Mucosa of descending colon (tissue), 3 donors: Measurements from ENCODE around the gene OR8U1. TPM values are rescaled to one million over a fixed set of nuclear protein-coding genes. Genes with fewer than 3 reads are reported as not detected.
"Not testable (repeated sequence)": the region's sequence is repeated elsewhere in the genome, so short reads cannot be mapped to it uniquely, and the experiment has no call there.

ENCODE experiments used
- ATAC-seq: fragments of 200-7000 bp; cut with Tn5 transposase; one replicate; pipeline ENCODE4 v1.9.1; 2020; ENCODE audit warnings: mild to moderate bottlenecking, moderate library complexity
- DNase-seq, 3 donors: peaks; one replicate each; pipeline ENCODE4 v3.0.0-alpha.2; 2020
- H3K36me3 ChIP-seq: fragments of 200-600 bp; one replicate; pipeline ENCODE4 v1.8.0; 2021; ENCODE audit warnings: low read depth, mild to moderate bottlenecking
- H3K4me1 ChIP-seq: fragments of 200-600 bp; one replicate; pipeline ENCODE4 v1.8.0; 2021; ENCODE audit warnings: low read depth, mild to moderate bottlenecking
- H3K4me3 ChIP-seq: fragments of 200-600 bp; one replicate; pipeline ENCODE4 v1.8.0; 2021; ENCODE audit warnings: mild to moderate bottlenecking
- H3K9me3 ChIP-seq: fragments of 200-600 bp; one replicate; pipeline ENCODE4 v1.8.0; 2021; ENCODE audit warnings: mild to moderate bottlenecking
- intact Hi-C, 2 donors: fragments of 100-400 bp; cut with DNase I in 1 of 2; cut with micrococcal nuclease in 1 of 2; formaldehyde crosslinking; loops; one replicate each; pipeline versions ENCODE4 v1.11.0 to v1.11.1; 2022; cut with DNase I, micrococcal nuclease
- total RNA-seq, 3 donors: library from RNA; stranded (reverse); fragmentation: NEBNext Ultra II Directional in 2 of 3; extraction: Animal tissue kit (Norgen Biotek cat#: 25700) in 2 of 3; gene quantifications; one replicate each; pipeline versions ENCODE4 v1.2.1 to v1.2.4, GENCODE V29; 2021 to 2023
- TF ChIP-seq, protein P1 (sequence below): fragments of 200-600 bp; IDR thresholded peaks from one replicate; pipeline ENCODE4 v1.8.0; 2022; ENCODE audit warnings: antibody characterized with exemption, mild to moderate bottlenecking
- donor health status: DM: no; HTN: no; CAD: no; lungs with moderate emphysema.
- donor health status: DM: no; HTN: no; CAD: no.
- donor health status: DM: no; HTN: yes; CAD: no.

Gene OR8U1
- total RNA-seq, 3 donors from 2014 or later, result not detected

DNA sequence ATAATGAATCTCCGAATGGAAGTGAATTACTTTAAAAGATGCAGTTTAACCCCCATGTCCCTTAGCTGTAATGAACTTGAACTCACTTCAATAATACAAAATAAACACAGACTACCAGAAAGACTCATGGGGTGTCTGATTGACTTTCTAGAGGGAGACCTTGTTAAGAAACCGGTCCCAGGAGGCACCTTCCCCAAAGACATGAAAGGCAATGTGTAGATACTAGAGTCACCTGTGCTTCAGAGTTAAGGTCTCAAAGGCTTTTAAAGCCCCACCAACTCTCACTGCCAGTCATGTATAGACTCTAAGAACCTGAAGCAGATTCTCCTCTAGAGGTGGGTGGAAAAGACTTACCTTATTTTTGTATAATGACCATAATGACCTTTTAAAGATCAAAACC lies 21.4 kb upstream of the OR8U1 start, which contains the start of gene OR8J1:
Gene OR8J1 (plus strand): TSS at position 301 of the 400 bp plus-strand sequence. CDS start 5,956 bp downstream, outside the sequence.
- intact Hi-C loops, result no loop called here
- TF ChIP-seq, protein P1, sequence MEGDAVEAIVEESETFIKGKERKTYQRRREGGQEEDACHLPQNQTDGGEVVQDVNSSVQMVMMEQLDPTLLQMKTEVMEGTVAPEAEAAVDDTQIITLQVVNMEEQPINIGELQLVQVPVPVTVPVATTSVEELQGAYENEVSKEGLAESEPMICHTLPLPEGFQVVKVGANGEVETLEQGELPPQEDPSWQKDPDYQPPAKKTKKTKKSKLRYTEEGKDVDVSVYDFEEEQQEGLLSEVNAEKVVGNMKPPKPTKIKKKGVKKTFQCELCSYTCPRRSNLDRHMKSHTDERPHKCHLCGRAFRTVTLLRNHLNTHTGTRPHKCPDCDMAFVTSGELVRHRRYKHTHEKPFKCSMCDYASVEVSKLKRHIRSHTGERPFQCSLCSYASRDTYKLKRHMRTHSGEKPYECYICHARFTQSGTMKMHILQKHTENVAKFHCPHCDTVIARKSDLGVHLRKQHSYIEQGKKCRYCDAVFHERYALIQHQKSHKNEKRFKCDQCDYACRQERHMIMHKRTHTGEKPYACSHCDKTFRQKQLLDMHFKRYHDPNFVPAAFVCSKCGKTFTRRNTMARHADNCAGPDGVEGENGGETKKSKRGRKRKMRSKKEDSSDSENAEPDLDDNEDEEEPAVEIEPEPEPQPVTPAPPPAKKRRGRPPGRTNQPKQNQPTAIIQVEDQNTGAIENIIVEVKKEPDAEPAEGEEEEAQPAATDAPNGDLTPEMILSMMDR, result no peak
- DNase-seq, result no peak
- ATAC-seq, result no peak
- no peak within 1 kb of the TSS for H3K4me3 ChIP-seq
- no peaks in the 10 kb centered on the region for H3K4me1 ChIP-seq
- H3K9me3 ChIP-seq, result no peaks in the 10 kb centered on the region
- H3K36me3 ChIP-seq, result no peaks in the 10 kb centered on the region

DNA sequence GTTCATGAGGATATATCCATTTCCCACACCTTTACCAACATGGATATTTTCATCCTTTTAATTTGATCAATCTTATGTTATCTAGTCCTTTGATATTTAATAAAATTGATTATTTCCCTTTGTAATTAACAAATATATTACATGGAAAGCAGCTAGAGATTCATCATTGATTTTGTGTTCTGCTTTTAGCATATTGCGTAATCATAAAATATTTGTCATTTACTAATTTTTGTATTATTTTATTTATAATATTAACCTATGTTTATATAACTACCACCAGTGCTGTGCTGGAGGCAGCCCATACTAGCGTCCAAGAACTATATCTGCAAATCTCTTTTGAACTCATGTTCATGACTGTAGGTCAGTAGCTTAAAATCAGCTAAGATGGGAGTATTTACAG lies 4.7 kb downstream of the OR8U1 start:
- no peaks in the 10 kb centered on the region for H3K36me3 ChIP-seq
- no peaks in the 10 kb centered on the region for H3K4me1 ChIP-seq
- intact Hi-C loops, result no loop called here
- no peak for DNase-seq
- no peaks in the 10 kb centered on the region for H3K9me3 ChIP-seq
- no peak overlapping the region for H3K4me3 ChIP-seq
- no peak for ATAC-seq
- TF ChIP-seq, protein P1, result no peak

DNA sequence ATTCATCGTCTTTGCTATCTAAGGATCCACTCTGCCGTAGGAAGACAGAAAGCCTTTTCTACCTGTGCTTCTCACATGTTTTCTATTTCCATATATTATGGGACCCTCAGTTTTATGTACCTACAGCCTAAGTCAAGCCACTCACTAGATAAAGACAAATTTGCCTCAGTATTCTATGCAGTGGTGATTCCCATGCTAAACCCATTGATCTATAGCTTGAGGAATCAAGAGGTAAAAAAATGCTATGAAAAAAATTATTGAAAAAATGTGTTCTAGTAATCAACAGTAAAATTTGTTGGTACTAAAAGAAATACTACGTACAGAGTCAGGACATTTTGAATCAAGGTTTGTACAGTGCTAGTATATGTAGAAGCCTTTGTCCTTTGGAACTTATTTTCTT lies 19.0 kb downstream of the OR8U1 start:
- H3K4me3 ChIP-seq, result no peak overlapping the region
- DNase-seq, result no peak
- H3K36me3 ChIP-seq, result no peaks in the 10 kb centered on the region
- no peaks in the 10 kb centered on the region for H3K9me3 ChIP-seq
- intact Hi-C loops, result no loop called here
- H3K4me1 ChIP-seq, result no peaks in the 10 kb centered on the region
- no peak for ATAC-seq
- TF ChIP-seq, protein P1, result no peak

DNA sequence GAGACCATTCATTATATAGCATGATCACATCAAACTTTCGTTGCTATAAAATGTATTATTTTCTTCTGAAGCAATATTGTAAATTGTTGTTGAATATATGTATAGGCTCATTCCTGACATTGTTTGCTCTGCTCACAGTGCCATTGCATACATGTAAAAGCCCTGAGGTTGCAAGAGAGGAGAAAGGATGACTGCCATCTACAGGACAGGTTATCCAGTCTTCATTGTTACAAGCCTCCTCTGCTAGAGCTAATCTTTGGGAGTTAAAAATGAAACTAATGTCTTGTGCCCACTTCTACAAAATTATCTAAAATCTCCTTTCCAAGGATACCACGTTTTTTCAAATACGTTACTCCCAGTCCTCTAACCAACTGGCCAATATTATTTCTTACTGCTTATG lies 20.6 kb downstream of the OR8U1 start:
- intact Hi-C loops, result no loop called here

DNA sequence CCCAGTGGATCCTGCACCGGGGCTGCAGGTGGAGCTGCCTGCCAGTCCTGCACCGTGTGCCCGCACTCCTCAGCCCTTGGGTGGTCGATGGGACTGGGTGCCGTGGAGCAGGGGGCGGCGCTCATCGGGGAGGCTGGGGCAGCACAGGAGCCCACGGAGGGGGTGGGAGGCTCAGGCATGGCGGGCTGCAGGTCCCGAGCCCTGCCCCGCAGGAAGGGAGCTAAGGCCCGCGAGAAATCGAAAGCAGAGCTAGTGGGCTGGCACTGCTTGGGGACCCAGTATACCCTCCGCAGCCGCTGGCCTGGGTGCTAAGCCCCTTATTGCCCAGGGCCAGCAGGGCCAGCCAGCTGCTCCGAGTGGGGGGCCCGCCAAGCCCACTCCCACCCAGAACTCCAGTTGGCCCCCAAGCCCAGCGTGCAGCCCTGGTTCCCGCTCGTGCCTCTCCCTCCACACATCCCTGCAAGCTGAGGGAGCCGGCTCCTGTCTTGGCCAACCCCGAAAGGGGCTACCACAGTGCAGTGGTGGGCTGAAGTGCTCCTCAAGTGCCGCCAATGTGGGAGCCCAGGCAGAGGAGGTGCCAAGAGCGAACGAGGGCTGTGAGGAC lies 26.5 kb downstream of the OR8U1 start:
- DNase-seq, result peak in 1 of 3 donors; percentile 39
- ATAC-seq, intact Hi-C loops, H3K4me1 ChIP-seq, H3K36me3 ChIP-seq, H3K4me3 ChIP-seq, H3K9me3 ChIP-seq: not testable (repeated sequence)

More for the DNA sequence above, 20.6 kb downstream of the OR8U1 start:
- H3K9me3 ChIP-seq, result no peaks in the 10 kb centered on the region
- DNase-seq (no peak), ATAC-seq (no peak)
- no peaks in the 10 kb centered on the region for H3K4me1 ChIP-seq
- no peak overlapping the region for H3K4me3 ChIP-seq
- TF ChIP-seq, protein P1, result no peak
- H3K36me3 ChIP-seq, result no peaks in the 10 kb centered on the region

DNA sequence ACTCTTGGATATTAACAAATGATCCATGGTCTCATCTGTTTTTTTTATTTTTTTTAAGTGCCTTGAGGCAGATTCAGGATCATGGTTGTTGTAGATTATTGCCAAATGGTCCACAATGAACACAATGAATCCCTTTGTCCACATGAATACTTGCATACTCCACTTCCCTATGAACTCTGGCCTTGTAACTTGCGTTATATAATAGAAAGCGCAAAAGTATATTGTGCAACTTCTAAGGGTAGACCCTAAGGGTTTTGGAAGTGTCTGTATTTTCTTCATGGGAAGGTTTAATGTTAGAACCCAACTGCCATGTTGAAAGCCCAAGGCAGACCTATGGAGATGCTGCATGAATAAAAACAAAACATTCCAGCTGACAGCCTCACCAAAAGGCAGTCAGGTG lies 29.0 kb downstream of the OR8U1 start:
- H3K9me3 ChIP-seq, result no peaks in the 10 kb centered on the region
- TF ChIP-seq, protein P1, result no peak
- no peaks in the 10 kb centered on the region for H3K4me1 ChIP-seq
- ATAC-seq, result peak; percentile 45
- intact Hi-C loops, result no loop called here
- H3K36me3 ChIP-seq, result no peaks in the 10 kb centered on the region
- H3K4me3 ChIP-seq, result no peak overlapping the region
- no peak for DNase-seq
